ENCODE results near the gene CCNL2. TPM values are rescaled to one million over a fixed set of nuclear protein-coding genes. Genes with fewer than 3 reads are reported as not detected.
A peak's percentile ranks its signal among the peaks of the same experiment; 100 is the strongest.
"Not testable (repeated sequence)": the region's sequence is repeated elsewhere in the genome, so short reads cannot be mapped to it uniquely, and the experiment has no call there.

The CCNL2 gene
- total RNA-seq, 1 experiment from 2014 or later: 79.0 TPM

- peak overlapping the region; percentile 12; the same call in 1 of the 2 replicates for H3K4me3 ChIP-seq
- H3K36me3 ChIP-seq: peaks cover 54% of the 10 kb centered on the region
- H3K4me1 ChIP-seq (replicated peaks): peaks cover 36% of the 10 kb centered on the region
- peaks cover 4% of the 10 kb centered on the region; the same call in 1 of the 2 replicates for H3K9me3 ChIP-seq (replicated peaks)
- H3K27ac ChIP-seq: no peak overlapping the region
- DNase-seq (ENCODE audit: low read depth in 1 of 2, low spot score in 2 of 2): peak; percentile 73 to 79
- H3K27me3 ChIP-seq (replicated peaks): no peaks in the 10 kb centered on the region
These were observed 27.1 kb downstream of the CCNL2 start for GRCh38 chr1:1371746-1372711.

- Histone ChIP-seq H3K4me1 (replicated peaks) (peaks cover 36% of the 10 kb centered on the region), H3K27me3 (replicated peaks) (no peaks in the 10 kb centered on the region), H3K4me3 (no peak overlapping the region), H3K9me3 (replicated peaks) (peaks cover 7% of the 10 kb centered on the region), H3K27ac (no peak overlapping the region), H3K36me3 (peaks cover 52% of the 10 kb centered on the region)
- no peak for DNase-seq (ENCODE audit: low read depth in 1 of 2, low spot score in 2 of 2)
These were observed 27.8 kb downstream of the CCNL2 start for GRCh38 chr1:1371364-1371745.

GRCh38 chr1:1370771-1371300 lies 28.3 kb downstream of the CCNL2 start:
- Histone ChIP-seq H3K27me3 (replicated peaks) (no peaks in the 10 kb centered on the region), H3K36me3 (peaks cover 47% of the 10 kb centered on the region), H3K4me1 (replicated peaks) (peaks cover 32% of the 10 kb centered on the region), H3K4me3 (no peak overlapping the region), H3K9me3 (replicated peaks) (peaks cover 12% of the 10 kb centered on the region), H3K27ac (no peak overlapping the region)
- DNase-seq (ENCODE audit: low read depth in 1 of 2, low spot score in 2 of 2): no peak

- peaks cover 45% of the 10 kb centered on the region for H3K36me3 ChIP-seq
- H3K9me3 ChIP-seq (replicated peaks): peaks cover 12% of the 10 kb centered on the region
- peaks cover 29% of the 10 kb centered on the region for H3K4me1 ChIP-seq (replicated peaks)
- not testable (repeated sequence) for H3K4me3 ChIP-seq; H3K27ac ChIP-seq; DNase-seq (ENCODE audit: low read depth in 1 of 2, low spot score in 2 of 2); H3K27me3 ChIP-seq (replicated peaks)
These were observed 29.0 kb downstream of the CCNL2 start for GRCh38 chr1:1370094-1370493.

GRCh38 chr1:1367315-1367714 lies 31.8 kb downstream of the CCNL2 start:
- H3K9me3 ChIP-seq (replicated peaks): peaks cover 12% of the 10 kb centered on the region
- H3K27ac ChIP-seq: no peak overlapping the region
- H3K4me3 ChIP-seq: no peak overlapping the region
- H3K27me3 ChIP-seq (replicated peaks): no peaks in the 10 kb centered on the region
- H3K4me1 ChIP-seq (replicated peaks): peaks cover 11% of the 10 kb centered on the region
- no peak for DNase-seq (ENCODE audit: low read depth in 1 of 2, low spot score in 2 of 2)
- peaks cover 18% of the 10 kb centered on the region for H3K36me3 ChIP-seq

GRCh38 chr1:1366699-1367066 lies 32.5 kb downstream of the CCNL2 start:
- H3K4me3 ChIP-seq: no peak overlapping the region
- no peaks in the 10 kb centered on the region for H3K27me3 ChIP-seq (replicated peaks)
- no peak for DNase-seq (ENCODE audit: low read depth in 1 of 2, low spot score in 2 of 2)
- H3K27ac ChIP-seq: no peak overlapping the region
- H3K9me3 ChIP-seq (replicated peaks): peaks cover 12% of the 10 kb centered on the region
- peaks cover 11% of the 10 kb centered on the region for H3K36me3 ChIP-seq
- H3K4me1 ChIP-seq (replicated peaks): peaks cover 11% of the 10 kb centered on the region

GRCh38 chr1:1365875-1366698 lies 33.0 kb downstream of the CCNL2 start:
- no peak overlapping the region for H3K4me3 ChIP-seq
- DNase-seq (ENCODE audit: low read depth in 1 of 2, low spot score in 2 of 2): no peak
- peaks cover 5% of the 10 kb centered on the region; the same call in 1 of the 2 replicates for H3K36me3 ChIP-seq
- peaks cover 12% of the 10 kb centered on the region for H3K9me3 ChIP-seq (replicated peaks)
- H3K27me3 ChIP-seq (replicated peaks): no peaks in the 10 kb centered on the region
- no peak overlapping the region for H3K27ac ChIP-seq
- peaks cover 13% of the 10 kb centered on the region for H3K4me1 ChIP-seq (replicated peaks)

GRCh38 chr1:1364266-1364665 lies 34.9 kb downstream of the CCNL2 start:
- H3K27ac ChIP-seq: no peak overlapping the region
- H3K4me1 ChIP-seq (replicated peaks): peaks cover 31% of the 10 kb centered on the region
- H3K9me3 ChIP-seq (replicated peaks): peaks cover 12% of the 10 kb centered on the region
- H3K27me3 ChIP-seq (replicated peaks): no peaks in the 10 kb centered on the region
- DNase-seq (ENCODE audit: low read depth in 1 of 2, low spot score in 2 of 2): no peak
- H3K4me3 ChIP-seq: no peak overlapping the region
- no peaks in the 10 kb centered on the region for H3K36me3 ChIP-seq

- peak; percentile 61 to 77 for DNase-seq (ENCODE audit: low read depth in 1 of 2, low spot score in 2 of 2)
- H3K9me3 ChIP-seq (replicated peaks): peaks cover 8% of the 10 kb centered on the region
- H3K4me3 ChIP-seq: no peak overlapping the region
- H3K36me3 ChIP-seq: peaks cover 1% of the 10 kb centered on the region
- H3K4me1 ChIP-seq (replicated peaks): peaks cover 49% of the 10 kb centered on the region
- H3K27me3 ChIP-seq (replicated peaks): no peaks in the 10 kb centered on the region
- peak overlapping the region; percentile 90 for H3K27ac ChIP-seq
These were observed 37.1 kb downstream of the CCNL2 start for GRCh38 chr1:1361982-1362423.

- H3K4me3 ChIP-seq: no peak overlapping the region
- DNase-seq (ENCODE audit: low read depth in 1 of 2, low spot score in 2 of 2): no peak
These were observed 37.7 kb downstream of the CCNL2 start for GRCh38 chr1:1361233-1361981.

GRCh38 chr1:1360506-1361169 lies 38.5 kb downstream of the CCNL2 start:
- Histone ChIP-seq H3K27ac (peak overlapping the region; percentile 90), H3K4me1 (replicated peaks) (peaks cover 53% of the 10 kb centered on the region), H3K27me3 (replicated peaks) (no peaks in the 10 kb centered on the region), H3K4me3 (no peak overlapping the region), H3K36me3 (peaks cover 5% of the 10 kb centered on the region), H3K9me3 (replicated peaks) (no peaks in the 10 kb centered on the region; the same call in 1 of the 2 replicates)
- DNase-seq (ENCODE audit: low read depth in 1 of 2, low spot score in 2 of 2): peak; percentile 89 to 95

More at GRCh38 chr1:1361233-1361981, 37.7 kb downstream of the CCNL2 start:
- H3K27ac ChIP-seq: peak overlapping the region; percentile 90
- H3K36me3 ChIP-seq: peaks cover 5% of the 10 kb centered on the region
- no peaks in the 10 kb centered on the region for H3K27me3 ChIP-seq (replicated peaks)
- H3K4me1 ChIP-seq (replicated peaks): peaks cover 53% of the 10 kb centered on the region
- peaks cover 6% of the 10 kb centered on the region for H3K9me3 ChIP-seq (replicated peaks)

- Histone ChIP-seq H3K4me1 (replicated peaks) (peaks cover 53% of the 10 kb centered on the region), H3K9me3 (replicated peaks) (no peaks in the 10 kb centered on the region), H3K4me3 (no peak overlapping the region), H3K27me3 (replicated peaks) (no peaks in the 10 kb centered on the region), H3K27ac (peak overlapping the region; percentile 90), H3K36me3 (peaks cover 5% of the 10 kb centered on the region)
- peak in 1 of 2 experiments; percentile 73 for DNase-seq (ENCODE audit: low read depth in 1 of 2, low spot score in 2 of 2)
These were observed 39.3 kb downstream of the CCNL2 start for GRCh38 chr1:1359664-1360468.
